Measurements from ENCODE around the gene OR4F6. TPM values are rescaled to one million over a fixed set of nuclear protein-coding genes. Genes with fewer than 3 reads are reported as not detected.
"Not testable (repeated sequence)": the region's sequence is repeated elsewhere in the genome, so short reads cannot be mapped to it uniquely, and the experiment has no call there.

The OR4F6 gene
- polyA plus RNA-seq (ENCODE audit: insufficient read length in 12 of 12): not detected
- long read RNA-seq, donor 1: 0 reads
- long read RNA-seq, donor 2: 0 reads
- long read RNA-seq, donor 3: 0 reads
- long read RNA-seq, donor 4: 0 reads
- long read RNA-seq, donor 5: 0 reads
- long read RNA-seq, donor 6: 0 reads
- long read RNA-seq, donor 7: 0 reads
- long read RNA-seq, donor 8: 0 reads
- long read RNA-seq, donor 9: 0 reads
- long read RNA-seq, donor 10: 0 reads
- long read RNA-seq, donor 11: 0 reads

GRCh38 chr15:101803209-101803608 is at the start of gene OR4F6:
Gene OR4F6 (plus strand): TSS chr15:101803509. CDS start chr15:101805720, 2,211 bp downstream.
- DNase-seq: no peak

- not testable (repeated sequence) for DNase-seq
Observed at GRCh38 chr15:101764669-101765339, 38.5 kb upstream of the OR4F6 start.

GRCh38 chr15:101765340-101765671 is 38.0 kb upstream of the OR4F6 start:
- DNase-seq: not testable (repeated sequence)

- DNase-seq: no peak
Observed at GRCh38 chr15:101765772-101766456, 37.4 kb upstream of the OR4F6 start.

- DNase-seq: not testable (repeated sequence)
Observed at GRCh38 chr15:101767083-101767640, 36.1 kb upstream of the OR4F6 start.

- DNase-seq: no peak
Observed at GRCh38 chr15:101772921-101773320, 30.4 kb upstream of the OR4F6 start.

GRCh38 chr15:101773496-101774100 is 29.7 kb upstream of the OR4F6 start:
- DNase-seq: no peak

GRCh38 chr15:101775136-101775535 is 28.2 kb upstream of the OR4F6 start:
- DNase-seq: no peak

GRCh38 chr15:101778576-101778975 is 24.7 kb upstream of the OR4F6 start:
- DNase-seq: not testable (repeated sequence)

GRCh38 chr15:101780225-101780624 is 23.1 kb upstream of the OR4F6 start:
- peak; percentile 4 for DNase-seq

GRCh38 chr15:101781928-101782327 is 21.4 kb upstream of the OR4F6 start:
- DNase-seq: no peak

GRCh38 chr15:101784644-101785043 is 18.7 kb upstream of the OR4F6 start:
- DNase-seq: no peak

- DNase-seq: not testable (repeated sequence)
Observed at GRCh38 chr15:101786422-101786821, 16.9 kb upstream of the OR4F6 start.

GRCh38 chr15:101788001-101788400 is 15.3 kb upstream of the OR4F6 start:
- not testable (repeated sequence) for DNase-seq

- DNase-seq: not testable (repeated sequence)
Observed at GRCh38 chr15:101788503-101789269, 14.6 kb upstream of the OR4F6 start.

GRCh38 chr15:101790748-101791147 is 12.6 kb upstream of the OR4F6 start:
- not testable (repeated sequence) for DNase-seq

- DNase-seq: not testable (repeated sequence)
Observed at GRCh38 chr15:101793981-101794380, 9.3 kb upstream of the OR4F6 start.

- no peak for DNase-seq
Observed at GRCh38 chr15:101795455-101795854, 7.9 kb upstream of the OR4F6 start.

GRCh38 chr15:101799665-101800064 is 3.6 kb upstream of the OR4F6 start:
- DNase-seq: no peak

GRCh38 chr15:101801048-101801447 is 2.3 kb upstream of the OR4F6 start:
- DNase-seq: no peak

- no peak for DNase-seq
Observed at GRCh38 chr15:101803676-101804075, 367 bp downstream of the OR4F6 start.
